B cell (primary cell): Measurements from ENCODE around the gene ACSM3.

ENCODE experiments used
- EZH2 ChIP-seq: IDR thresholded peaks from 2 replicates; pipeline ENCODE4 v1.6.1; 2012; ENCODE audit warnings: borderline replicate concordance, low read depth, mild to moderate bottlenecking, moderate library complexity, low read length; ENCODE audit not compliant: insufficient read depth, poor library complexity, severe bottlenecking
- TF ChIP-seq, protein P1 (sequence below): fragments of 200-600 bp; IDR thresholded peaks from one replicate; pipeline ENCODE4 v1.8.0; 2022; ENCODE audit warnings: antibody characterized with exemption, mild to moderate bottlenecking

DNA sequence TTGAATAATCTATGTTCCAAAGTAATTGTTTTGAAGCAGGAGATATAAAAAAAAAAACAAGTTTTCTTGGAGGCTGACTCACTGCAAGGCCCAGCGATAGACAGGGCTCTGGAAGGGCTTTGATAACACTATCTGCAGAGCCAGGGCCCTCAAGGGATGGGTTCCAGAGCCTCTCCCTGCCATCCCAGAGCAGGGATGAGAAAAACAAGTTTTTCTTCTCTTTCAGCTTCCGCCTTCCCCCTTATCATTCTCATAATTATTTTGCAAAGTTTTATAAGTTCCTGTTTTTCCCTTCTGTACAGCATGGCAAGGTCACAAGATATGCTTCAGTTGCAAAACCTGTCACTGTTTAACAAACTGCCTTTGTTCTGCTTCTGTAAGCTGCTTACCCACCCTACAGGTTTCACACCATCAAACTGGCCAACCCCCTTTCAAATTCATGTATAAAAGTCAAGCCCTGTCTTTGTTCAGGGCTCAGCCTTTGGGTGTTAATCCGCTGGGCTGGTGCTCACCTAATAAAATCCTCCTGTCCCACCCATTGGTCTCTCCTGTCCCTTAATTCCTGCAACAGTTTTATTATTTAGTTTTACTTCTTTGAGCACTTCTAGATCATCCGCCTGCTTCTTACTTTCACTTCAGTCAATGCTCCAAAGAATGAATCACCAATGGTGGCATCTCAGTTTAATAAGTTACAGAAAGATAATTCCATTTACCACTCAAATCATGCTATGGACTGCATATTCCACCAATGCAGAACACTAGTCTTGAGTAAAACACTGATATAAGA, 16.6 kb upstream of the ACSM3 start:
- TF ChIP-seq EZH2: no peak
- TF ChIP-seq, protein P1, sequence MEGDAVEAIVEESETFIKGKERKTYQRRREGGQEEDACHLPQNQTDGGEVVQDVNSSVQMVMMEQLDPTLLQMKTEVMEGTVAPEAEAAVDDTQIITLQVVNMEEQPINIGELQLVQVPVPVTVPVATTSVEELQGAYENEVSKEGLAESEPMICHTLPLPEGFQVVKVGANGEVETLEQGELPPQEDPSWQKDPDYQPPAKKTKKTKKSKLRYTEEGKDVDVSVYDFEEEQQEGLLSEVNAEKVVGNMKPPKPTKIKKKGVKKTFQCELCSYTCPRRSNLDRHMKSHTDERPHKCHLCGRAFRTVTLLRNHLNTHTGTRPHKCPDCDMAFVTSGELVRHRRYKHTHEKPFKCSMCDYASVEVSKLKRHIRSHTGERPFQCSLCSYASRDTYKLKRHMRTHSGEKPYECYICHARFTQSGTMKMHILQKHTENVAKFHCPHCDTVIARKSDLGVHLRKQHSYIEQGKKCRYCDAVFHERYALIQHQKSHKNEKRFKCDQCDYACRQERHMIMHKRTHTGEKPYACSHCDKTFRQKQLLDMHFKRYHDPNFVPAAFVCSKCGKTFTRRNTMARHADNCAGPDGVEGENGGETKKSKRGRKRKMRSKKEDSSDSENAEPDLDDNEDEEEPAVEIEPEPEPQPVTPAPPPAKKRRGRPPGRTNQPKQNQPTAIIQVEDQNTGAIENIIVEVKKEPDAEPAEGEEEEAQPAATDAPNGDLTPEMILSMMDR: no peak
